Testis (tissue), 3 donors: ENCODE data around the gene IL1RL1. TPM values are rescaled to one million over a fixed set of nuclear protein-coding genes. Genes with fewer than 3 reads are reported as not detected.

ENCODE experiments used
- DNase-seq: peaks from one replicate; pipeline ENCODE4 v3.0.0-alpha.2; 2019
- H3K27ac ChIP-seq, 2 donors: fragments of 200-600 bp; sonication (generic); one replicate each; pipeline ENCODE4 v1.5.1; 2019
- H3K27me3 ChIP-seq: fragments of 200-600 bp; sonication (generic); one replicate; pipeline ENCODE4 v1.5.1; 2019
- H3K36me3 ChIP-seq: fragments of 200-600 bp; sonication (generic); one replicate; pipeline ENCODE4 v1.5.1; 2017; ENCODE audit warnings: low read depth; ENCODE audit errors: missing control alignments
- H3K4me1 ChIP-seq: fragments of 200-600 bp; sonication (generic); one replicate; pipeline ENCODE4 v1.5.1; 2019
- H3K4me3 ChIP-seq, 2 donors: fragments of 200-600 bp; sonication (generic); one replicate each; pipeline ENCODE4 v1.5.1; 2017 to 2019
- H3K9me3 ChIP-seq: fragments of 200-600 bp; sonication (generic); one replicate; pipeline ENCODE4 v1.5.1; 2017
- POLR2A ChIP-seq: fragments of 450-650 bp; IDR thresholded peaks from one replicate; pipeline ENCODE4 v1.6.1; 2017; ENCODE audit warnings: antibody characterized with exemption, mild to moderate bottlenecking, moderate library complexity
- WGBS, 2 donors: methylation state at CpG; one replicate each; pipeline ENCODE4 v1.1.5; 2018; 5-methylcytosine and 5-hydroxymethylcytosine counted together
- intact Hi-C: fragments of 100-400 bp; cut with DNase I; formaldehyde crosslinking; loops from one replicate; pipeline ENCODE4 v1.15.1; 2023; ENCODE audit warnings: low total_unique reads
- polyA plus RNA-seq: library from polyadenylated mRNA; stranded (reverse); fragments of 350-450 nt; fragmentation: Illumina TruSeq; extraction: RNeasy Lipid Tissue Mini Kit (QIAGEN cat#74804); gene quantifications from one replicate; pipeline ENCODE4 v1.2.3, GENCODE V29; 2014; ENCODE audit warnings: low read depth, low replicate concordance; ENCODE audit not compliant: insufficient read depth
- total RNA-seq, 2 donors: library from RNA; depleted of rRNA; stranded (reverse); fragments of >200 nt; gene quantifications; one replicate each; pipeline ENCODE4 v1.2.3, GENCODE V29; 2016
- TF ChIP-seq, protein P1 (sequence below), 3 experiments: fragments of 450-650 bp in 2 of 3; fragments of 200-600 bp in 1 of 3; sonication (generic) in 1 of 3; IDR thresholded peaks; one replicate each; pipeline ENCODE4 v1.5.1; 2016 to 2019; ENCODE audit warnings: antibody characterized with exemption in 3 of 3, mild to moderate bottlenecking in 2 of 3, moderate library complexity in 1 of 3

The IL1RL1 gene
- total and polyA plus RNA-seq, 3 donors from 2014 or later, result 0.78 to 5.8 (median 1.0) TPM

DNA sequence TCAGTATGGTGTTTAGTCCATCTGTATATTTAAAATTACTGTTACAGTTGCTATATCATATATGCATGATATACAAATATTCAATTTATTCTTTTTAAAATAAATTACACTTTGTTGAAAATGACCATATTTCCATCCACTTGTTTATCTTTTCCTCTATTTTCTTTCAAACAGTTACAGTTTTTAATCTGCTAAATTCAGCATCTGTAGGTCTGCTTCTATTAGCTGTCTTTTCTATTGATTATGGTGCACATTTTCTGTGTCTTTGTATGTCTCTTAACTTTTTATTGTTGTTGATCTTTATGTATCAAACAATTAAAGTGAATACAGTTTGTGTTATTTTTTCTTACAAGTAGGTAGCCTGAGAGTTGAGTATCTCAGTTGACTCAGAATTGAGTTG, 72.4 kb downstream of the IL1RL1 start:
- intact Hi-C loops, result no loop called here
- no peak overlapping the region for H3K4me3 ChIP-seq
- H3K9me3 ChIP-seq, result no peaks in the 10 kb centered on the region
- TF ChIP-seq POLR2A, result no peak
- TF ChIP-seq, protein P1, sequence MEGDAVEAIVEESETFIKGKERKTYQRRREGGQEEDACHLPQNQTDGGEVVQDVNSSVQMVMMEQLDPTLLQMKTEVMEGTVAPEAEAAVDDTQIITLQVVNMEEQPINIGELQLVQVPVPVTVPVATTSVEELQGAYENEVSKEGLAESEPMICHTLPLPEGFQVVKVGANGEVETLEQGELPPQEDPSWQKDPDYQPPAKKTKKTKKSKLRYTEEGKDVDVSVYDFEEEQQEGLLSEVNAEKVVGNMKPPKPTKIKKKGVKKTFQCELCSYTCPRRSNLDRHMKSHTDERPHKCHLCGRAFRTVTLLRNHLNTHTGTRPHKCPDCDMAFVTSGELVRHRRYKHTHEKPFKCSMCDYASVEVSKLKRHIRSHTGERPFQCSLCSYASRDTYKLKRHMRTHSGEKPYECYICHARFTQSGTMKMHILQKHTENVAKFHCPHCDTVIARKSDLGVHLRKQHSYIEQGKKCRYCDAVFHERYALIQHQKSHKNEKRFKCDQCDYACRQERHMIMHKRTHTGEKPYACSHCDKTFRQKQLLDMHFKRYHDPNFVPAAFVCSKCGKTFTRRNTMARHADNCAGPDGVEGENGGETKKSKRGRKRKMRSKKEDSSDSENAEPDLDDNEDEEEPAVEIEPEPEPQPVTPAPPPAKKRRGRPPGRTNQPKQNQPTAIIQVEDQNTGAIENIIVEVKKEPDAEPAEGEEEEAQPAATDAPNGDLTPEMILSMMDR (IDR thresholded peaks at IDR 0.05), result no peak
- no peaks in the 10 kb centered on the region for H3K27me3 ChIP-seq
- no peak for DNase-seq
- H3K4me1 ChIP-seq, result no peaks in the 10 kb centered on the region
- no peak overlapping the region for H3K27ac ChIP-seq
- no peaks in the 10 kb centered on the region for H3K36me3 ChIP-seq

DNA sequence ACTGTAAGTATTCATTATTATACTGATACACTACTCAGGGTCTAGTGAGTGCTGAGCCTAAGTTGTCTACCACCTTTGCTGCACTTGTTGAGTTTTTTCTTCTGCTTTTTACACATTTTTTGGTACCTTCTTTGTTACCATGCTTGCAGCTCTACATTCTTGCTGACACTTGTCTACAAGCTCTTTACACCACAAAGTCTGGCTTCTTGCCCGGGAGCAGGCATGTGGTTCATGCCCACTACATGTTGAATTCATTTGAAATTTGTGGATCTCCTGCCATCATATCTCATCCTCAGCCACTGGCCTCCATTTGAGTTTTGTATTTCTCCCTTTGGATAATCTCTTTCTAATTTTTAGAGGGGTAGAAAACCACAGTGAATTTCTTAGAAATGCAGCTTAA, 74.2 kb downstream of the IL1RL1 start:
- Histone ChIP-seq H3K9me3 (no peaks in the 10 kb centered on the region), H3K36me3 (no peaks in the 10 kb centered on the region), H3K4me1 (no peaks in the 10 kb centered on the region), H3K4me3 (no peak overlapping the region), H3K27me3 (no peaks in the 10 kb centered on the region), H3K27ac (no peak overlapping the region)
- WGBS, 2 donors, result 83 to 84% methylated on average over 1 of the region's 1 CpG
- TF ChIP-seq, protein P1 (IDR thresholded peaks at IDR 0.05), result no peak
- no peak for TF ChIP-seq POLR2A
- intact Hi-C loops, result no loop called here
- no peak for DNase-seq

DNA sequence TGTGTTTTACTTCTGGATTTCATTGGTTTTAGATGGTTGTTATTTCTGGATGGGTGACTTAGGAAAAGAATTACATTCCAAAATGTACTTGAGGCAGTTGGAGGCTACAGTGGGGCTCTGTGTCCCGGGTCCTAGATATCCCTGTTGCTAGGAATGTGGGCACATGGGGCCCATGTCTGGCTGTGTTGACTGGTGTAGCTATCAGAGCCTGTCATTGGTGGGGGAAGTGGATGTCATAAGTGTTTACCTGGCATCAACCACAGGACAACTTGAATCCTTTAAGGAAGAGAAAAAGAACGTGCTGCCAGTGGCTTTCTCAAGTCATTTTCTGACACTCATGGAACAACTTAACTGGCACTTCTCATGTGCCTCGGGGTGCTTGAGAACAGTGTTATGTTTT, 74.6 kb downstream of the IL1RL1 start:
- no peaks in the 10 kb centered on the region for H3K4me1 ChIP-seq
- no peak for DNase-seq

DNA sequence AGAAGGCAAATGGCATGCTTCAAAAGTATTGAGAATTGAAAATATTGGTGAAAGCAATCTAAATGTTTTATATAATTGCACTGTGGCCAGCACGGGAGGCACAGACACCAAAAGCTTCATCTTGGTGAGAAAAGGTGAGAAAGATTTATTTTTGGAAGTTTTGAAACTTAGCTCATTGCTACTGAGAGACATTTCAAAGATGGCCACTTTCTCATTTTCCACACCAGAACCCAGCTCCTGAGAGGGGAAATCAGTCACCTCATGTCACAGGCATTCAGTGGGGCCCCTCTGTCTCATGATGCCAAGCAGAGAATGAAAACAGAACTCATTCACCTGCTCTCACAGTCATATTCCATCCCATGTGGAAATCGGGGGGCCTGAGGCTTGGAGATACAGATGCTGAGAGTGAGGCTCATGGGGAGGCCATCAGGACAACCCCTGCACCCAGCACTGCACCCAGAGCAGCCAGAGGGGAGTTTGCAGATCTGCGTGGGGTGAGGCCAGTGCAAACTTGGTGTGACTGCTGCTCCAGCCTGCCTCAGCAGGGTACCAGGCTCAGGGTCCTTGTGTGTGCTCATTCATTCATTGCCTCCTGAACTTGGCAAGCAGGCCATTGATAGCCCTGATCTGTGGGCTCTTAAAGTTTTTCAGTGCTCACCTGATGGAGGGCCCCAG, 75.6 kb downstream of the IL1RL1 start:
- 84 to 85% methylated on average over 2 to 3 of the region's 3 CpGs for WGBS, 2 donors
- DNase-seq, result no peak
- no peak overlapping the region for H3K27ac ChIP-seq

More for the DNA sequence above, 74.6 kb downstream of the IL1RL1 start:
- Histone ChIP-seq H3K27me3 (no peaks in the 10 kb centered on the region), H3K9me3 (no peaks in the 10 kb centered on the region), H3K27ac (no peak overlapping the region), H3K4me3 (no peak overlapping the region), H3K36me3 (no peaks in the 10 kb centered on the region)
- 89 to 91% methylated on average over 3 of the region's 3 CpGs for WGBS, 2 donors
- intact Hi-C loops, result no loop called here
- TF ChIP-seq POLR2A, result no peak
- TF ChIP-seq, protein P1 (IDR thresholded peaks at IDR 0.05), result no peak

More for the DNA sequence above, 75.6 kb downstream of the IL1RL1 start:
- no peaks in the 10 kb centered on the region for H3K9me3 ChIP-seq
- no peaks in the 10 kb centered on the region for H3K27me3 ChIP-seq
- no peaks in the 10 kb centered on the region for H3K4me1 ChIP-seq
- TF ChIP-seq, protein P1 (IDR thresholded peaks at IDR 0.05), result no peak
- no peak for TF ChIP-seq POLR2A
- no peaks in the 10 kb centered on the region for H3K36me3 ChIP-seq
- intact Hi-C loops, result no loop called here
- no peak overlapping the region for H3K4me3 ChIP-seq
